Measurements from ENCODE around the gene FAM24B. TPM values are rescaled to one million over a fixed set of nuclear protein-coding genes. Genes with fewer than 3 reads are reported as not detected.
"Not testable (repeated sequence)": the region's sequence is repeated elsewhere in the genome, so short reads cannot be mapped to it uniquely, and the experiment has no call there.

FAM24B gene, protein sequence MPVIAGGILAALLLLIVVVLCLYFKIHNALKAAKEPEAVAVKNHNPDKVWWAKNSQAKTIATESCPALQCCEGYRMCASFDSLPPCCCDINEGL
- total RNA-seq (2014; rRNA removed; shearing (Covaris generic)): 34.9 and 36.3 TPM in 2 replicates
- polyA plus RNA-seq (2014; cell fraction: nucleus; rRNA removed): 34.6 and 38.4 TPM in 2 replicates

- DNase-seq (ENCODE audit: extremely low read depth, low read depth): peak; percentile 99
Measured at GRCh38 chr10:122879339-122880273, at the start of gene FAM24B. Gene FAM24B, minus strand, starts transcription at chr10:122879581. Its CDS starts 29,066 bp downstream, at chr10:122850515.

- no peak for DNase-seq (ENCODE audit: extremely low read depth, low read depth)
Measured at GRCh38 chr10:122915700-122916099, 36.3 kb upstream of the FAM24B start.

DNA sequence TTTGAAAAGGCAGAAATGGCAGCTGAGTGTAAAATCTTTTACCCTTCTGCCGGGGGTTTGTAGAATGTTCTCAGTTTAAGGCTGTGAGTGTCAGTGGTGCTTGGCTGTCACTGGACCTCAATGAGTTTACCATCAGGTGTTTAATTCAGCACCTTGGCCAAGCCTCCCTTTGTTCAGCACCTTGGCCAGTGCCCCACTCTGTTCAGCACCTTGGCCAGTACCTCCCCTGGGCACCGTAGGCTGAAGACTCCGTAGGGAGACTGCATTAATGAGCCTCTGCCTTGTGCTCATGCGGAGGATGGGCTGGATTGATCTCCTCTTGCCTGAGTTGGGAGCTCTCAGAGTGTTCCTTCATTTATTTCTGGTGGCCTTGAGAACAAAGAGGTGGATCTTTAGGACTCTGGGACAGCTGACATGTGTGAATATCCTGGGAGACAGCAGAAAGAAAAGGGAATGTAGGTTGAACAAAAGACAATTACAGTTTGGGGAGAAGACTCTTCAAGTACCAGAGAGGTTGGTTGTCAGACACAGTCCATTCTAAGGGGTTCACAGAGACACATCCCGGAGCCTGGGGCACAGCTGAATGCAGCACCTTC is 32.6 kb upstream of the FAM24B start:
- DNase-seq (ENCODE audit: extremely low read depth, low read depth): peak; percentile 46

DNA sequence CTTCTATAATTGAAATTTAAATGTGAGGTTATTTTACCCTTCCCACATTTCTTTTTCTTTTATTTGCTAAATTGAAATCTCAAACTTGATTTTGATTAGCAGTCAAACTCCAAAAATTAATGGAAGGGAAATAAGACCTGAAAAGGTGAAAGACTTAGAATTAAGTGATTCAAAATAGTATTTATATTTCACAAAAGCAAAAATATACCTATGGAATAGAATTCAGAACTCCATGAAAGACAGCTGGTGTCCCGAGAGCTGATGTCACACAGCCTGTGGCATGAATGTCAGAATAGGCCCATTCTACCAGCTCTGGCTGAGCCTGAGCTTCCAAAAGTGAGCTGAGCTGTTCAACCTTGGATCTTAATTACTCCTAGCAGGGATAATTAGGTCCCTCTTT is 30.9 kb upstream of the FAM24B start, which contains the start of gene FAM24A:
TSS of gene FAM24A (plus strand) at position 301 of the 400 bp plus-strand sequence. CDS start 1,025 bp downstream, outside the sequence.
- no peak for DNase-seq (ENCODE audit: extremely low read depth, low read depth)

DNA sequence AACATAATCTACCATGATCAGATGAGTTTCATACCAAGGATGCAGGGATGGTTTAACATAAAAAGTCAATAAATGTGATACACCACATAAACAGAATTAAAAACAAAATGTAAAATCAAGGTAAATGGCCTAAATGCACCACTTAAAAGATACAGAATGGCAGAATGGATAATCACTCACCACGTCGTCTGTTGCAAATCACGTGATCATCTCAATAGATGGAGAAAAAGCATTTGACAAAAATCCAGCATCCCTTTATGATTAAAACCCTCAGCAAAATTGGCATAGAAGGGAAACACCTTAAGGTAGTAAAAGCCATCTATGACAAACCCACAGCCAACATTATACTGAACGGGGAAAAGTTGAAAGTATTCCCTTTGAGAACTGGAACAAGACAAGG is 24.5 kb upstream of the FAM24B start:
- DNase-seq (ENCODE audit: extremely low read depth, low read depth): not testable (repeated sequence)

- DNase-seq (ENCODE audit: extremely low read depth, low read depth): no peak
Measured at GRCh38 chr10:122894261-122894944, 15.0 kb upstream of the FAM24B start.

- DNase-seq (ENCODE audit: extremely low read depth, low read depth): no peak
Measured at GRCh38 chr10:122884166-122884565, 4.8 kb upstream of the FAM24B start.

DNA sequence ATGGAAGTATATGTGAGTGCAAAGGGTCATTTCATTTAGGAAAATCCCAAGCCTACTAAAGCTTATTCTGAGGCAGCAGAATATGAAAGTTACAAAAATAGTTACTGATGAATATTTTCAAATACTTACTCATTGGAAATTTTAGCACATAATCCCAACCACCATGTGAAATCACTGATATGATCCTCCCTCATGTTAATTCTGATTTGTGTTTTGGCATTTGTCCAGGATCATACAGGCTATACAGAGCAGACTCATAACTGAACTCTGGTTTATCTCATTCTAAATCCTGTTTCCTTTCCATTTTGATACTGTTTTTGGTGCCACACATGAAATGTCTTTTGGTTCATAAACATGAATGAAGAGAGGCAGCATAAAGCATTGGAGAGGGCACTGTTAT is 3.4 kb upstream of the FAM24B start:
- DNase-seq (ENCODE audit: extremely low read depth, low read depth): no peak

GRCh38 chr10:122878799-122879338 is 512 bp downstream of the FAM24B start:
- no peak for DNase-seq (ENCODE audit: extremely low read depth, low read depth)

DNA sequence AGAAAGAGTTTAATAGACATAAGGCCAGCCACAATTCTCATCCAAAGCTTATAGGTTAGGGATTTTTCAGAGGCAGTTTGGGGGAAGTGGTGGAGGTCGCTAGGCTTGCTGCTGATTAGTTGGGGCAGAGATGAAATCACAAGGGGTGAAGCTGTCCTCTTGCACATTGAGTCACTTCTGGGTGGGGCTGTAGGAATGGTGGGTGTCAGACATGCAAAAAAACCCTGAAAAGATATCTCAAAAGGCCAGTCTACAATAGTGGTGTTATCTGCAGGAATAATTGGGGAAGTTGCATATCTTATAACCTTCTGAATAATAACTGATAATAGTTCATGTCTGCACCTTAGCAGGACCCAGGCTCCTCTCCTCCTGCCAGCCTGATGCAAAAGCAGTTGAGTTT is 2.1 kb downstream of the FAM24B start:
- no peak for DNase-seq (ENCODE audit: extremely low read depth, low read depth)

DNA sequence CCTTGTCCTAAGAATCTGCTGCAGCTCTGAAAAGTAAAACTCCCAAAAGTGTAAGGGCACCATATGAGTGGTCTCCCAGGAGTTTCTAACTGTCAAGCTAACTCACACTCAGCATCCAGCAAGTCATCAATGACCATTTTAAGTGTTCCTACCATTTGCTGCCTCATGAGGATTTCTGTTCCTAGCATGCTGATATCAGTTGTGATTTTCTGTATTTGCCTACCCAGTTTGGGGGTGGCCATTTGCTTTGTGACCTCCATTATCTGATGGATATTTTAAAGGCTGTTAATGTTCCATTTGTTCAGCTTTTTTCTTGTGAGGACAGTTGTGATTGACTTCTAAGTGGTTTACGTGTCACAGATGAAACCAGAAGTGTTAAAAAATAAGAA is 2.9 kb downstream of the FAM24B start:
- no peak for DNase-seq (ENCODE audit: extremely low read depth, low read depth)

- no peak for DNase-seq (ENCODE audit: extremely low read depth, low read depth)
Measured at GRCh38 chr10:122875843-122876466, 3.4 kb downstream of the FAM24B start.

- not testable (repeated sequence) for DNase-seq (ENCODE audit: extremely low read depth, low read depth)
Measured at GRCh38 chr10:122871947-122872346, 7.4 kb downstream of the FAM24B start.

DNA sequence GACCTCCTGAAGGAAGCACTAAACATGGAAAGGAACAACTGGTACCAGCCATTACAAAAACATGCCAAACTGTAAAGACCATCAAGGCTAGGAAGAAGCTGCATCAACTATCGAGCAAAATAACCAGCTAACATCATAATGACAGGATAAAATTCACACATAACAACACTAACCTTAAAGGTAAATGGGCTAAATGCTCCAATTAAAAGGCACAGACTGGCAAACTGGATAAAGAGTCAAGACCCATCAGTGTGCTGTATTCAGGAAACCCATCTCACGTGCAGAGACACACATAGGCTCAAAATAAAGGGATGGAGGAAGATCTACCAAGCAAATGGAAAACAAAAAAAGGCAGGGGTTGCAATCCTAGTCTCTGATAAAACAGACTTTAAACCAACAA is 10.6 kb downstream of the FAM24B start:
- not testable (repeated sequence) for DNase-seq (ENCODE audit: extremely low read depth, low read depth)

GRCh38 chr10:122866757-122867482 is 12.5 kb downstream of the FAM24B start:
- DNase-seq (ENCODE audit: extremely low read depth, low read depth): not testable (repeated sequence)

GRCh38 chr10:122864901-122865300 is 14.5 kb downstream of the FAM24B start:
- peak; percentile 49 for DNase-seq (ENCODE audit: extremely low read depth, low read depth)

- no peak for DNase-seq (ENCODE audit: extremely low read depth, low read depth)
Measured at GRCh38 chr10:122864194-122864592, 15.2 kb downstream of the FAM24B start.

DNA sequence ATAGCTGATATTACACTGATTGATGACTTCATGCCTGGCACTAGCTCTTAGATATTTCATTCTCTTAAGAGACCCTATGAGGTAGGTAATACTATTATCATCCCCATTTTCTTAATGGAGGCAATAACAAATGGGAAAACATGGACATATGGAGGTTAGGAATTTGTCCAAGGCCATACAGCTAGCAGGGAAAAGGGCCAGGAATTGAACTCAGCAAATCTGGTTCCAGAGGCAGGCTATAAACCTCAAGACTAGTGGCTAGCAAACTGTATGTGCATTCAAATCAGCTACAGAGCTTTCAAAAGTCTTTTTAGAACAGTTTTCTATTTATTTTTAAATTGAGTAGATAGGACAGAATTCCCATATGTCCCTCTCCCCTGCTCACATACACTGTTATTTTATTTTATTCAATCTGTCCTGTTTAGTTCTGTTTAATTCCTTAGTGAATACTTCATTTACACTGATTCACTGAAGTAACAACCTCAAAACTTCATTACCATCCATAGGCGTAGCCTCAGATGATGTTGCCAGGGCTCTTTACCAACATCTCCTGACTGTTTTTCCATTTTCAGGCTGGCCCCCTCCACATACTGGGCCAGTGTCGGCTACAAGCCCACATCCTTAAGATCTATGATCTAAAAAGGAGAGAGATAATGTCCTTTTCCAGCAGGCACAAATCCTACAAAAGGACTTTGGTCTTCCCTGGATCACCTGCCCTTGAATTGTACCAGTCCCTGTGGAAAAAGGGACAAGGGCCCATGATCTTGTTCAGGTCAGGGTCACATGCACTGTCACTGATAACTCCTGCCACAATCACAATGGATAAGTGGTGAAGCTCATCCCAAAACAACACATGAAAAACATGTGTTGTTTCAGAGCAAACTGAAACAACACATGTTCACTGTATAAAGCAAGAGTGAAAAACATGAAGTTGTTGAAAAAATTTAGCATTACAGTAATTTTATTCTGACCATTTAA is 15.9 kb downstream of the FAM24B start:
- no peak for DNase-seq (ENCODE audit: extremely low read depth, low read depth)

Data from NCI-H460 (cell line).